HEK293T (cell line): Measurements from ENCODE around the gene EVI5L.

Experiments
- CTCF ChIA-PET: fragments of 350-600 bp; formaldehyde crosslinking; extraction: SDS; loops from one replicate; lab custom pipeline; 2021; ENCODE audit warnings: antibody characterized with exemption, inconsistent platforms; lab: Yijun Ruan, JAX
- POLR2A ChIA-PET: fragments of 350-600 bp; formaldehyde crosslinking; extraction: SDS; loops from one replicate; lab custom pipeline; 2020; ENCODE audit warnings: antibody characterized with exemption, inconsistent platforms; lab: Yijun Ruan, JAX
- DNase-seq: peaks from one replicate; pipeline ENCODE4 v3.0.0; 2012; ENCODE audit warnings: mixed read lengths; ENCODE audit errors: extremely low spot score
- ARNT ChIP-seq: fragments of 450-650 bp; IDR thresholded peaks from 2 replicates; pipeline ENCODE4 v1.6.1; 2017; ENCODE audit warnings: mild to moderate bottlenecking
- BHLHE40 ChIP-seq: fragments of 450-650 bp; IDR thresholded peaks from 2 replicates; pipeline ENCODE4 v1.6.1; 2016; ENCODE audit warnings: mild to moderate bottlenecking, moderate library complexity, borderline replicate concordance
- CTBP1 ChIP-seq: fragments of 450-650 bp; IDR thresholded peaks from 2 replicates; pipeline ENCODE4 v1.6.1; 2016; ENCODE audit warnings: borderline replicate concordance
- ELF4 ChIP-seq: fragments of 450-650 bp; IDR thresholded peaks from 2 replicates; pipeline ENCODE4 v1.6.1; 2017; ENCODE audit warnings: antibody characterized with exemption
- FOXA1 ChIP-seq: fragments of 450-650 bp; IDR thresholded peaks from 2 replicates; pipeline ENCODE4 v1.6.1; 2016; ENCODE audit warnings: mild to moderate bottlenecking
- FOXK2 ChIP-seq: fragments of 450-650 bp; IDR thresholded peaks from 2 replicates; pipeline ENCODE4 v1.6.1; 2016; ENCODE audit warnings: mild to moderate bottlenecking
- FOXM1 ChIP-seq: fragments of 450-650 bp; IDR thresholded peaks from 2 replicates; pipeline ENCODE4 v1.6.1; 2017; ENCODE audit warnings: mild to moderate bottlenecking, borderline replicate concordance
- HDGF ChIP-seq: fragments of 450-650 bp; IDR thresholded peaks from 2 replicates; pipeline ENCODE4 v1.6.1; 2017; ENCODE audit warnings: antibody characterized with exemption, borderline replicate concordance
- L3MBTL2 ChIP-seq: fragments of 450-650 bp; conservative IDR thresholded peaks from 2 replicates; pipeline ENCODE4 v1.6.1; 2016; ENCODE audit warnings: mild to moderate bottlenecking
- LEF1 ChIP-seq: fragments of 450-650 bp; IDR thresholded peaks from 2 replicates; pipeline ENCODE4 v1.6.1; 2017; ENCODE audit warnings: mild to moderate bottlenecking, borderline replicate concordance
- NFRKB ChIP-seq: fragments of 450-650 bp; IDR thresholded peaks from 2 replicates; pipeline ENCODE4 v1.6.1; 2016; ENCODE audit warnings: mild to moderate bottlenecking, moderate library complexity
- PKNOX1 ChIP-seq: fragments of 450-650 bp; IDR thresholded peaks from 2 replicates; pipeline ENCODE4 v1.6.1; 2016
- SP1 ChIP-seq: fragments of 450-650 bp; IDR thresholded peaks from 2 replicates; pipeline ENCODE4 v1.6.1; 2017
- SUZ12 ChIP-seq: fragments of 450-650 bp; IDR thresholded peaks from 2 replicates; pipeline ENCODE4 v1.6.1; 2016; ENCODE audit warnings: mild to moderate bottlenecking
- TARDBP ChIP-seq: fragments of 450-650 bp; IDR thresholded peaks from 2 replicates; pipeline ENCODE4 v1.6.1; 2016
- ZNF384 ChIP-seq: fragments of 450-650 bp; IDR thresholded peaks from 2 replicates; pipeline ENCODE4 v1.6.1; 2016

EVI5L gene

GRCh38 chr19:7842661-7843294 lies 12.8 kb downstream of the EVI5L start:
- CTCF ChIA-PET = no interaction called here
- POLR2A ChIA-PET = no interaction called here
- DNase-seq = no peak
- TF ChIP-seq LEF1 = no peak
- 0 out of 2 replicates have a peak, but pooled peaks have one; percentile 12 for TF ChIP-seq TARDBP

GRCh38 chr19:7843521-7843920 lies 13.5 kb downstream of the EVI5L start:
- DNase-seq = no peak
- CTCF ChIA-PET = no interaction called here
- POLR2A ChIA-PET = no interaction called here
- TF ChIP-seq FOXA1 = no peak
- no peak for TF ChIP-seq FOXM1
- no peak for TF ChIP-seq BHLHE40
- no peak for TF ChIP-seq FOXK2
- no peak for TF ChIP-seq PKNOX1
- no peak for TF ChIP-seq HDGF
- TF ChIP-seq SUZ12 = no peak
- no peak for TF ChIP-seq CTBP1
- TF ChIP-seq SP1 = no peak
- no peak for TF ChIP-seq ELF4
- no peak for TF ChIP-seq ZNF384
- no peak for TF ChIP-seq ARNT
- no peak for TF ChIP-seq LEF1
- no peak for TF ChIP-seq NFRKB
- TF ChIP-seq TARDBP = no peak
- TF ChIP-seq L3MBTL2 = no peak

GRCh38 chr19:7844405-7844804 lies 14.4 kb downstream of the EVI5L start:
- POLR2A ChIA-PET = no interaction called here

GRCh38 chr19:7844951-7845350 lies 14.9 kb downstream of the EVI5L start:
- no peak for TF ChIP-seq TARDBP
- no peak for TF ChIP-seq SUZ12
- TF ChIP-seq L3MBTL2 = no peak
- TF ChIP-seq PKNOX1 = no peak
- TF ChIP-seq FOXM1 = no peak
- TF ChIP-seq FOXA1 = no peak
- no peak for TF ChIP-seq BHLHE40
- no peak for TF ChIP-seq FOXK2
- no peak for TF ChIP-seq LEF1
- ChIA-PET POLR2A (no interaction called here), CTCF (no interaction called here)
- DNase-seq = no peak

More at GRCh38 chr19:7844405-7844804, 14.4 kb downstream of the EVI5L start:
- no peak for TF ChIP-seq CTBP1
- no peak for TF ChIP-seq TARDBP
- TF ChIP-seq FOXA1 = no peak
- no peak for TF ChIP-seq ELF4
- CTCF ChIA-PET = no interaction called here
- DNase-seq = no peak

- no peak for TF ChIP-seq PKNOX1
- no peak for TF ChIP-seq SUZ12
- no peak for TF ChIP-seq FOXA1
- DNase-seq = no peak
- ChIA-PET CTCF (no interaction called here), POLR2A (no interaction called here)
Measured at GRCh38 chr19:7845390-7846154, 15.6 kb downstream of the EVI5L start.

- DNase-seq = no peak
- CTCF ChIA-PET = no interaction called here
- POLR2A ChIA-PET = no interaction called here
- TF ChIP-seq ARNT (no peak), FOXA1 (no peak), L3MBTL2 (no peak), BHLHE40 (no peak), HDGF (no peak), CTBP1 (no peak), ELF4 (no peak), ZNF384 (no peak), FOXM1 (no peak), PKNOX1 (no peak), FOXK2 (no peak), LEF1 (no peak), SUZ12 (no peak), TARDBP (no peak), SP1 (no peak)
Measured at GRCh38 chr19:7846155-7846646, 16.2 kb downstream of the EVI5L start.
